Psoas muscle (tissue), 8 donors: ENCODE results near the gene SEH1L. TPM values are rescaled to one million over a fixed set of nuclear protein-coding genes. Genes with fewer than 3 reads are reported as not detected.

Experiments used
- ATAC-seq, 4 donors: fragments of 200-7000 bp; cut with Tn5 transposase; one replicate each; pipeline ENCODE4 v1.9.1; 2020; ENCODE audit warnings: moderate library complexity in 3 of 4, mild to moderate bottlenecking in 2 of 4
- DNase-seq, 2 donors: peaks; one replicate each; pipeline ENCODE4 v3.0.0-alpha.2; 2020
- H3K27ac ChIP-seq: fragments of 200-600 bp; one replicate; pipeline ENCODE4 v1.8.0; 2022
- H3K27me3 ChIP-seq, 3 donors: fragments of 200-600 bp in 1 of 3; one replicate each; pipeline versions ENCODE4 v1.6.1 to v1.8.0; 2013 to 2022; ENCODE audit warnings: low read length in 2 of 3, mild to moderate bottlenecking in 2 of 3, moderate library complexity in 1 of 3; ENCODE audit not compliant: insufficient read depth in 3 of 3
- H3K36me3 ChIP-seq, 2 donors: fragments of 200-600 bp in 1 of 2; one replicate each; pipeline versions ENCODE4 v1.6.1 to v1.8.0; 2013 to 2022; ENCODE audit warnings: low read depth in 1 of 2, mild to moderate bottlenecking in 1 of 2, moderate library complexity in 1 of 2; ENCODE audit not compliant: insufficient read depth in 1 of 2
- H3K4me1 ChIP-seq: fragments of 200-600 bp; one replicate; pipeline ENCODE4 v1.8.0; 2022
- H3K4me3 ChIP-seq: fragments of 200-600 bp; one replicate; pipeline ENCODE4 v1.8.0; 2022; ENCODE audit warnings: mild to moderate bottlenecking
- H3K9me3 ChIP-seq: fragments of 200-600 bp; one replicate; pipeline ENCODE4 v1.8.0; 2022
- CTCF ChIP-seq: fragments of 200-600 bp; IDR thresholded peaks from one replicate; pipeline ENCODE4 v1.8.0; 2022; ENCODE audit warnings: antibody characterized with exemption
- WGBS, 3 donors: extraction: QIAGEN DNeasy Blood & Tissue Kit; methylation state at CpG; one replicate each; pipeline versions ENCODE4 v1.1.6 to v1.1.7; 2013; 5-methylcytosine and 5-hydroxymethylcytosine counted together
- intact Hi-C, 2 donors: fragments of 100-400 bp; cut with DNase I; formaldehyde crosslinking; loops; one replicate each; pipeline versions ENCODE4 v1.11.0 to v1.14.2; 2022
- polyA plus RNA-seq, 3 donors: library from polyadenylated mRNA; stranded (reverse); fragments of 200-250 nt; gene quantifications; one replicate each; pipeline ENCODE4 v1.2.3, GENCODE V29; 2013
- total RNA-seq, 4 donors: library from RNA; stranded (reverse); fragmentation: NEBNext Ultra II Directional in 2 of 4; extraction: Animal tissue kit (Norgen Biotek cat#: 25700) in 2 of 4; gene quantifications; one replicate each; pipeline versions ENCODE4 v1.2.1 to v1.2.4, GENCODE V29; 2021 to 2023
- donor health status: healthy with polysubstance abuse.
- donor health status: DM: no; HTN: no; CAD: no; lungs with moderate emphysema.
- donor health status: Bipolar disorder and iron deficiency.
- donor health status: healthy.
- donor health status: DM: yes; HTN: yes; CAD: no.
- donor health status: DM: no; HTN: no; CAD: no.
- donor health status: DM: no; HTN: no; CAD: no.
- donor health status: DM: yes; HTN: yes; CAD: no.

The SEH1L gene
- total and polyA plus RNA-seq, 7 donors = 22.7 to 70.9 (median 38.2) TPM

DNA sequence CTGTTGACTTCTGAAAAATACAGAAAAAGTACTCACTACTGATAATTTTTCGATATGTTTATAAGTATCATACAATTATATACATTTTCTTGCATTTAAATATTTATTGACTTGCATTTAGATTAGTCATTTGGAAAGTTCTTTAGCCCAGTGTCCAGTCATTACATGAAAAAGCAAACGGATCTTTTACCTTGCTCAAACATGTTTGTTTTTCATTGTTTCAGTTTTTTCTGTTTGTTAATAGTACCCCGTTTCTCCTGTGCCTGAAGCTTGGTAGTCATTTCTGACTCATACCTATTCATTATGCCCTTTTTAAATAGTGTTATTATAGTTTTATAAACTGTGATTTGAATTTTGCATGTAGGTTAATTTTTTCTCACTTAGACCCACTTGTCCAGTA is 71.5 kb downstream of the SEH1L start:
- no peaks in the 10 kb centered on the region for H3K4me1 ChIP-seq
- H3K9me3 ChIP-seq = peaks cover 11% of the 10 kb centered on the region
- no peak for TF ChIP-seq CTCF
- DNase-seq (no peak), ATAC-seq (no peak)
- peaks cover 8 to 70% of the 10 kb centered on the region in 2 donors for H3K36me3 ChIP-seq
- intact Hi-C loops = no loop called here
- 85 to 91% (median 91%) methylated on average over 3 of the region's 3 CpGs for WGBS, 3 donors
- no peak overlapping the region for H3K27ac ChIP-seq
- H3K27me3 ChIP-seq = no peaks in the 10 kb centered on the region
- H3K4me3 ChIP-seq = no peak overlapping the region

DNA sequence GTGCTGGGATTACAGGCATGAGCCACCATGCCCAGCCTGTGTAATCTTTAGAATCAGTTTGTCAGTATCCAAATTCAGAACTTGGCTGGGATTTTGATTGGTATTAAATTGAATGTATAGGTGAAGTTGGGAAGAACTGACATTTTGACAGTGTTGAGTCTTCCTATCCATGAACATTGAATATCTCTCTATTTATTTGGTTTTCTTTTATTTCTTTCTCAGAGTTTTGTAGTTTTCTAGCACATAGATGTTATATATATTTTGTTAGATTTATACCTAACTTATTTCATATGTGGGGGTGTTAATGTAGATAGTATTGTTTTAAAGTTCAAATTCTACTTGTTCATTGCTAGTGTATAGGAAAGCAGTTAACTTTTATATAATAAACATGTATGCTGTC is 74.8 kb downstream of the SEH1L start:
- H3K4me3 ChIP-seq = no peak overlapping the region
- peaks cover 8 to 64% of the 10 kb centered on the region in 2 donors for H3K36me3 ChIP-seq
- peaks cover 11% of the 10 kb centered on the region for H3K9me3 ChIP-seq
- ATAC-seq = no peak
- H3K4me1 ChIP-seq = no peaks in the 10 kb centered on the region
- DNase-seq = no peak
- H3K27ac ChIP-seq = no peak overlapping the region
- no peaks in the 10 kb centered on the region for H3K27me3 ChIP-seq
- intact Hi-C loops = no loop called here
- TF ChIP-seq CTCF = no peak

- no peaks in the 10 kb centered on the region for H3K27me3 ChIP-seq
- no peaks in the 10 kb centered on the region for H3K4me1 ChIP-seq
- 92 to 100% (median 98%) methylated on average over 2 of the region's 2 CpGs for WGBS, 3 donors
- no peak for TF ChIP-seq CTCF
- no peak for ATAC-seq
- intact Hi-C loops = no loop called here
- H3K9me3 ChIP-seq = peaks cover 11% of the 10 kb centered on the region
- no peak overlapping the region for H3K27ac ChIP-seq
- H3K4me3 ChIP-seq = no peak overlapping the region
- no peak for DNase-seq
- H3K36me3 ChIP-seq = peaks cover 2 to 49% of the 10 kb centered on the region in 2 donors
Observed at GRCh38 chr18:13025233-13025632, 77.4 kb downstream of the SEH1L start.

- 76 to 84% (median 83%) methylated on average over 3 of the region's 3 CpGs for WGBS, 3 donors
- no peak for TF ChIP-seq CTCF
- H3K9me3 ChIP-seq = peaks cover 11% of the 10 kb centered on the region
- H3K4me1 ChIP-seq = no peaks in the 10 kb centered on the region
- H3K4me3 ChIP-seq = no peak overlapping the region
- no peak overlapping the region for H3K27ac ChIP-seq
- DNase-seq (no peak), ATAC-seq (no peak)
- H3K36me3 ChIP-seq = peaks cover 0 to 49% of the 10 kb centered on the region in 2 donors
- no peaks in the 10 kb centered on the region for H3K27me3 ChIP-seq
- intact Hi-C loops = no loop called here
Observed at GRCh38 chr18:13026583-13027270, 78.9 kb downstream of the SEH1L start.

- WGBS, 3 donors = 56 to 83% (median 57%) methylated on average over 2 of the region's 2 CpGs
- Histone ChIP-seq H3K4me3 (no peak overlapping the region), H3K27me3 (no peaks in the 10 kb centered on the region), H3K36me3 (peaks cover 0 to 66% of the 10 kb centered on the region in 2 donors), H3K4me1 (no peaks in the 10 kb centered on the region), H3K9me3 (no peaks in the 10 kb centered on the region), H3K27ac (no peak overlapping the region)
- intact Hi-C loops = no loop called here
- DNase-seq (no peak), ATAC-seq (peak in 1 of 4 donors; percentile 61)
- no peak for TF ChIP-seq CTCF
Observed at GRCh38 chr18:13028869-13029268, 81.1 kb downstream of the SEH1L start.
